Measurements from ENCODE around the gene G3BP1.
"Not testable (repeated sequence)": the region's sequence is repeated elsewhere in the genome, so short reads cannot be mapped to it uniquely, and the experiment has no call there.

G3BP1 gene

DNA sequence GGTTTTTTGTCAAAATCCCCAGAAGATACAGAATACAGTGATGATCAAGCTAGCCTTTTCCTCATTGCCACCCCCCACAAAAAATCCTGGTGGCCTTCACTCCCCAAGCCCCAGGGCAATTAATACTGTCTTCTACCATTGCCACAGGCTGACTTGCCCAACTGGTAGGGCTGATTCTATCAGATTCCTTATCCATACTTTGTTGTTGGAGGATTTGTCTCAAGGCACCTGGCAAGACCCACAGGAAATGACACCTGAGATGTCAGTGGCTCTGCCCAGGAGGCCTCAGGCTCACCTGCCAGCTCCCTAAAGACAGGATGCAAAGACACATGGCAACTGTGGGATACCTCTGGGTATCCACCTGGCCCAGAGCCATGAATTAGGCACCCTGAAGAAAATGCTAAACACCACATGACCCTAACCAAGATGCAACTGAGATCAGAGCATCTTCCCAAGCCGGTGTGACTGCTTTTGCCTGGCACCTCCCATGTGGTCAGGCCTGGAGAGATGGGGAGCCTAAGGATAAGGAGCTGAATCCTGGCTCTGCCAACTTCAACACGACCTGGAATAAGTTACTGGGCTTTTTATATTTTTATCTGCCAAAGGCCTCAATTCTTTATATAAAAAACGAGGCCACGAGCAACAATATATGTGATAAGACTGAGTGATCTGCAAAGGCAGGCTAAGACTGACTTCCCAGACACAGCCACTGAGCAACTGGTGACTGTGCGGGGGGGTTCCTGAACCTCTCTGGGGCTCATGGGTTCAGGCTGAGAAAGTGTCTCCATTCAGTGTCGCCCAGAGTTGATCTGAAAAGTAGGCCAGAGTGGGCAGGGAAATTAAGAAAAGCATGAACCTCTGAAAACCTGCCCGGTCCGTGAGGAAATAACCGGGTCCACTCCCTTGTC is 14.3 kb upstream of the G3BP1 start:
- DNase-seq = no peak

DNA sequence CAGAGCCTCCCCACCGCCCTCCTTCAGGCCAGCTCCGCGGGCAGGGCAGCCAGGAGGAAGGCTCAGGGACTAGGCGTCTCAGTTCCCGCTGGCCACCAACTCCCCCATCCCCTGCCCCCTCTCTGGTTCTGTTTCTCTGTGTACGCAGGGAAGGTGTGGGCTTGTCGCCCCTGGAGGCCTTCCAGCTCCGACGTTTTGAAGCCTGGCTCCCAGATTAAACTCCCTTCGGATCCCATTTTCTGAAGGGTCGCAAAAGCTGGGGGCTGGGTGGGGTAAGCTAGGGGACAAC is 13.7 kb upstream of the G3BP1 start:
- DNase-seq = no peak

DNA sequence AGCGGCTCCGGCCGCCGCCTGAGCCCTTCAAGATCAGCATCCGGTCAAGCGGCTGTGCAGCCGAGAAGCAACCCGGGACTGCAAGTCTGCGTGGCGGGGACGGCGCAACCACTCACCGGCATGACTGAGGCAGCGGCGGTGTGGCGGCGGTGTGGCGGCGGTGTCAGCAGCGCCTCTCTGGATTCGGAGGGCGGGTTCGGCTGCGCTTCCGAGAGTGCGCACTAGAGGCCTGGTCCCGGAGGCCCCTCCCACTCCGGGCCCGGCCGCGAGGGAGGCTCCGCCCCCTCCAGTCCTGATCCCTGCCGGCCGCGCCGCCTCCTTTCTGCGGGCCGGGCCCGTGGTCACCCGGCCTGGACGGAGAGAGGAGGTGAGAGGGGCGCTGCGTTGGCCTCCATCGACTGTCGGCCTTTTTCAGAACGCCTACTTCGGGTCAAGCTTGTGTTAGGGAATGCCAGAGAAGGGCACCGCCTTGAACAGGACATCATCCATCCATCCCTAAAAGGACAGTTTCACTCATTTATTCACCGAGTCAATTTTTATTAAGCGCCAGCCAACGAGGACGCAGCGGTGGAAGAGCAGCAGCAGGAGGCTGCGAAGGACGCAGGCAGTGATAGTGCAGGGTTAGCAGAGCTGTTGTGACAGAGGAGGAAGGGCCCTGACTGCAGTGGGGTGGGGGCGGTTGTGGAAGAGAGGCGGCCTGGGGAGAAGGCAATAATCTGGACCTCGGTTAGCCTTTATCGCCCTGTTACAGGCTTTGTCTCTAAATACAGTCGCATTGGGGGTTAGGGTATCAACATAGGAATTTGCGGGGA is 13.1 kb upstream of the G3BP1 start, which contains the start of gene ATOX1:
TSS of gene ATOX1 (minus strand) at position 202 of the 812 bp plus-strand sequence. CDS start at position 122, 80 bp downstream.
- peak; percentile 77 for DNase-seq

DNA sequence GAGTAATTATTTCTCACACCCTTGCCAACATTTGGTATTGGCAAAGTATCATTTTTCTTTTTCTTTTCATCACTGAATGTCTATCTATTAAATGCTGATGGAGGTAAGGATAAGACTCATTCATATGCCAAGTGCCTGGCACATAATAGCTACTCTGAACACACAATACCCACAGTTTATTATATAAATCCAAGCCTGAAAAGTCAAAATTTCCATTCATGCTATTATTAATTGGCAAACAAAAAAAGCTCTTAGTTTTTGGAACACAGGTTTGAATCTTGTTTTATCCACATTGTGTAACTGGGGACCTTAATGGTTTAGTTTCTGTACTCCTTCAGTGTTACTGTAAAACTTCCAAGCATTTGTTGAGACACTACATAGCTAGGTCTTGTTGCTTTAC is 7.0 kb upstream of the G3BP1 start:
- DNase-seq = no peak

DNA sequence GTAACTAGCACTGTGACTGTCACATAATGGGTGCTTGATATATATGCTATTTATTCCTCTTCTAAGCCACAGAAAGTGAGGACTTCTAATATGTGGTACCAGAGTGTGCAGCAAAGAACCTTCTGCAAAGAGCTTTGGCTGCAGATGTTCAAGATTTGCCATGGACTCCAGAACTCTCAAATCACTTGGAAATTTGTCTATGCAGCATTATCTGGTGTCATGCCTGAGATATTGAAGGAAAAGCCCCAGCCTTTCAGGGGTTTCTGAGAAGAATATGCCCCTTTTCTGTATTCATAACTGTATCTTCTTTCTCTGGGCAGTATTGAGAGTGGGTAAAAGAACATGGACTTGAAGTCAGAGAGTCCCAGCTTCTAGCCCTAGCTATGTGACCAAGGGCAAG is 4.8 kb upstream of the G3BP1 start:
- no peak for DNase-seq

DNA sequence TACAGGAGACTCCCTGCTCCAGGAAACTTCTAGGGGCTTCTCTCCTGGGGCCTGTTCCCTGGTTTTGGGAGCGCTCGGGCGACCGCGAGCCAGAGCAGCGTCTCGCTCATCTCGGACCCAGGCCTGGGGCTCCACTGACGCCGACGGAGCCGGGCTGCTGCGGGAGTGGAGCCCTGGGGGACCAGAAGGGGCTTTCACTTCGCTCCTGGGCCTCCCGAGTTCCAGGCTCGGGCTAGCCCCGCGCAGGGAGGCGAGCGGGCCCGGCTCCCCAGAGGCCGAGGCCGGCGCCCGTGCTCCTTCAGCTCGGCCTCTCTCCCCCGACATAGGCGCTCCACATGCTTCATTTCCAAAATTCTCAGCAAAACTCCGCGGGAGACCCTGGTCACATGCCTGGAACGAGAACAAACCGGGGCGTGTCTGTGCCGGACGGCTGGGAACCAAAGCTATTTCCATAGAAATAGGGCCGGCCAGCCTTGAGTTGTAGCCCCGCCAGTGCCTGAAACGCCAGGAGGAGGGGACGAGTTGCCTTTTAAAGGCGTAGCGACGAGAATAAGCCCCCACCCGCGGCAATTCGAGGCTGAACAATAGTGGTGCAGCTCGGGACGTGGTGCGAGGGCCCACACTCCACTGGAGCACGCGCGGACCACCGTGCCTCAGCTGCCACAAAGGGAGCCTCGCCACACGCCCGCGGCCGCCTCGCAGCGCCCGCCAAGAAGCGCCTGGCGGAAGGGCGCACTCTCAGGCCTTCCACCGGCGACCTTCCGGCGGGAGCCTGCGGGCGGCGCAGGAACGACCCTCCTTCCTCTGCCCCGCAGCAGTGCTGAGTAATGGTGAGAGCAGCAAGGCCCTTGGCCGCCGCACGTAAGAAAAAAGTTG is 1.1 kb upstream of the G3BP1 start:
- DNase-seq = peak; percentile 80

DNA sequence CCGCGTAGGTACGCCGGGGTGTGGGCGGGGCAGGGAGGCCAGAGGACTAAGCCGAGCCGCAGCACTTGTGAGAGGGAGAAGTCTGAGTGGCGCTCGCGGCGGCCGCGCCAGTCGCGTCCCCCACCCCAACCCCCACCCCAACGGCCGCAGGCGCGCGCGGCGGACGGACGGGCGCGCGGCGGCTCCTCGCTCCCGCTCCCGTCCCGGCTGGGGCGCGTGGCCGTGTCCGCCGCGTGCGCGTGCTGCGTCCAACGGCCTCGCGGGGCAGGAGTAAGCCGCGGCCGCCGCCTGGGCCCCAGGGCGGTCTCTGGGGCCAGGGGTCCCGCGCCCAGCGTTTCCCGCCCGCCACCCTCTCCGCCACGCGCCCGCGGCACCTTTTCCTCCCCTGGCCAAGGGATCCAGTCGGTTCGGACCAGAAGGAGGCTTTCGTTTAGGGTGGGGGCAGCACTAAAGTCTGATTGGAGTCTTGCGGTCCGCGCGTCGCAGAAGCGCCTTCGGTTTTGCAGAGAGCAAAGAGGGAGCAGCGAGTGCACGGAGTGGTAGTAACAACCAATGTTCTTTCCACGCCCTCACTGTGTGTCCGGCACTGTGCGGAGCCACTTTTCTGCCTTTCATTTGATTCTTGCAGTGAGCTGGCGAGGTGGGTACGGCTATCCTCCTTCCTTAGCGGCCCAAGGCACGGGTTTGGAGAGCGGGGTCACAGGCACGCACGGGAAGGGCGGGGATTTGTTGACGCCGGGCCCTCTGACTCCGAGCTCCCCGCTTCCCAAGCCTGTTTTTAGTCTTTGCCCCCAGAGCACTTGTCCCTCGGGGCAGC is 483 bp downstream of the G3BP1 start:
- DNase-seq = no peak

DNA sequence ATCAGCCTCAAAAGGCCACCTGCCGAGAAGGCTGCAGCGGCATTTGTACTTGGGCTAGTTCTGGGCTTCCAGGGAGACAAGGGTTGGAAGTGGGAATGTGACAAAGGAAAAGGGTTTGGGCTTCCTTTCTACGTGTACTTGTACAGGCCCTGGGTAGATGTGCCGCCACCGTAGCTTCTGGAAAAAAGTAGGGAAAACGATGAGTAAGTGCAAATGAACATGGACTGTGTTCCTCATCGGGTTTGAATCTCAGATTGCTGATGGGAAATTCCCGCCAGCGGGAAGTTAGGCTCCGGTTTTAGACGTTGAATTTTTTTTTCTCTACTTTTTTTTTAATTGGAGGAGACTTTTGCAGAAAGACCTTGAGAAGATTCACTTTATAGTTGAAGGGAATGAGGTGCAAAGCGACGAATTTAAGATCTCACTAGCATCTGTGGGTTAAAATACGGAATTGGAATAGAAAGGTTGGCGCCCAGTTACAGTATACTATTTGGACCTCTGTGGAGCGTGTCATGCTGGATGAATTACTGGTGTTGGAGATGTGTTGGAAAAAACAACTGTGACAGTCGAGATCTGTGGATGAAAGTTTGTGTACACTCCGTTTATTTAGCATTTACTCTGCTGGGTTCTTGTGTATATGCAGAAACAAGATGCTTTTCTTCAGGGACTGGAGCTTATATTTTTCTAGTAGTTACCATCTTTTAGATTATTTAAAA is 1.2 kb downstream of the G3BP1 start:
- DNase-seq = no peak

DNA sequence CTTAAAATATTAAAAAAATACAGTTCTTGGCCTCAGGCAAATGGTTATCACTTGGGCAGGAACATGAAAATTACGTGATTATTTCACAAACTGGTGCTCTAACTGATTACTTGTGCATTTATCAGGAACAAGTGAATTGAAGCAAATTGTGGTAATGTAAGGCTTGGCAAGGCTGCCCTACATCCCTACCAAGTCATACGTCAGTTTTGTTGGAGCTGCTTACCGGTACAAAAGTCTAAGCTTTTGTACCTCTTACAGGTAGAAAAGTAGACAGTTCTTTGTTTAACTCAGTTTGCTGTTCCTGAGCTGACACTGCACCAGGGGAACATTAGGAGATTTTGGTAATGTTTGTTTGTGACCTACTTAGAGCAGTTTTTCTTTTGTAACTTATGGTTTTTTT is 2.2 kb downstream of the G3BP1 start:
- DNase-seq = no peak

DNA sequence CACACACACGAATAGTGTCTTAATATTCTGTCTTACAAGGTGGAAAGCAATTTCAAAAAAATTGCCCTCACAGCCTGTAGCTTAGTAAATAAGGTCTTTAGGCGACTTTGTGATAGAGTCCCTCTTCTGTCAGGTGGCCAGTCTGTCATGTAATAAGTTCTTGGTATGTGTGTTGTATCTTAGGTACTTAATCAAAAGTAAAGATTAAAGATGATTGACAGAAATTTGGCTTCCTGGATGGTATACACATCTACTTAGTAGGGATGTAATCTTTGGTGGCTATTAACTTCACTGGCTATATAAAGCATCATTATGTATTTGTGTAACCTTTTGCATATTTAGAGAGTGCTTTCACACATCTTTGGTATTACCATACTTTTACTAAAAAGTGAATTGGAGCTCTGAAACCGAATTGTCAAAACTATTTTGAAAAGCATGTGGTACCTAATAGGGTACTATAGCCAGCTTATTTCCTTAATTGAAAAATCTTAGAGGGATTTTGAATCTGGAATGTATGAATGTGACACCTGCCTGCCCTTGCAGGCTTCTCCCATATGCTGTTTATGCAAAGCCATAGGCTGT is 3.4 kb downstream of the G3BP1 start:
- DNase-seq = no peak

DNA sequence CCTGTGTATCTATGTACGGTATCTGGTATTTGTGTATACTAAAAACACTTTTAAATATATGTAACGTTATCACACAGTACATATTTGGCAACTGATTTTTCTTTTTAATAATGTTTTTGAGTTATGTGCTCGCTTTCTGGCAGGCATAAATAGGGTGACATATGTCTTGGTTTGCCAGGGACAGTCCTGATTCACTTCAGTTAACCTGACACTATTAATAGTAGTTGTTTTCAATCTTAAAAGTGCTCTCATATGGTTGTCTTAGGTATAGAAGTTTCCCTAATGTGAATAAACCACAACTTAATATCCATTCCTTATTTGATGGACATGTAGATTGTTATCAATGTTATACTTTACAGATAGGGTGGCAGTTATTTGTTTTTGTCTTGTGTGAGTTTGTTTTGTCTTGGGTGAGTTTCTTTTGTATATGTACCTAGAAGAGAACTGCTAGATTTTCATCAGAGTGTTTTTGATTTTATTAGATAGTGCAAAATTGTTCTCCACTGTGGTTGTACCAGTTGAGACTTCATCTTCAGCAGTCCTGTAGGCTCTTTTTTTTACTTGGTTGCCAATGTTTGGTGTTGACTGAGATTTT is 7.9 kb downstream of the G3BP1 start:
- no peak for DNase-seq

DNA sequence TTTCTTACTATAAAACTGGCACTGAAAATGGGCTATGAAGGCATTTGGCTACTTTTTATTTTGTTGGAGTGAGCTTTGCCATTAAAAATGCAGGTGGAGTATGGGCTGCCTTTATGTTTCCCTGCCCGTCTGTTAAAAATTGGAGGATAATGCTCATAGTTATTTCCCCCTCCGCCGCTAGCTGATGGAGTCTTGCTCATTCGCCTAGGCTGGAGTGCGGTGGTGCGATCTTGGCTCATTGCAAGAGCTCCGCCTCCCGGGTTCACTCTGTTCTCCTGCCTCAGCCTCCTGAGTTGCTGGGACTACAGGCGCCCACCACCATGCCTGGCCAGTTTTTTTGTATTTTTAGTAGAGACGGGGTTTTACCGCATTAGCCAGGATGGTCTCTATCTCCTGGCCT is 8.6 kb downstream of the G3BP1 start:
- no peak for DNase-seq

DNA sequence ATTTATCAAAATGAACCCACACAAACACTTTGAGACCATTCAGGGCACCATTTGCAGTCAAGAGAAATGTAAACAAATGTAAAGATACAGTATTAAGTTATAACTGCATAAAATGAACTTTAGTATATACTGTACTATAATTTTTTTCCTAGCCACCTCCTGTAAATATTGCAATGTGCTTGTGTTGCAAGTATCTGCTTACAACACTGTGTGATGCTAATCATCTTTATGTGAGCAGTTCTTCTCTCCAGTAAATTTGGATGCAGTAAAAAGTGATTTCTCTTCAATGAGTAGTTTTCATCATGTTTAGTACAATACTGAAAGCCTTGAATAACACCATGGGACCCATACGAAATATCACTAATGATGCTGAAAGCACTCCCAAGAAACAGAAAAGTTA is 9.4 kb downstream of the G3BP1 start:
- DNase-seq = no peak

DNA sequence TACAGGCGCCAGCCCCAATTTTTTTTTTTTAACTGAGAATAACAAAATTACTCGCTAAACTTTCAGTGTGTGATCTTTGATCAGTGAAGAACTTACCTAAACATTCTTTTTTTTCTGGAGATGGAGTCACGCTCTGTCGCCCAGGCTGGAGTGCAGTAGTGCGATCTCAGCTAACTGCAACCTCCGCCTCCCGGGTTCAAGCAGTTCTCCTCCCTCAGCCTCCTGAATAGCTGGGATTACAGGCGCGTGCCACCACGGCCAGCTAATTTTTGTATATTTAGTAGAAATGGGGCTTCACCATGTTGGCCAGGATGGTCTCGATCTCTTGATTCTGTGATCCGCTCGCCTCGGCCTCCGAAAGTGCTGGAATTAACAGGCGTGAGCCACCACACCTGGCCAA is 11.9 kb downstream of the G3BP1 start:
- not testable (repeated sequence) for DNase-seq

DNA sequence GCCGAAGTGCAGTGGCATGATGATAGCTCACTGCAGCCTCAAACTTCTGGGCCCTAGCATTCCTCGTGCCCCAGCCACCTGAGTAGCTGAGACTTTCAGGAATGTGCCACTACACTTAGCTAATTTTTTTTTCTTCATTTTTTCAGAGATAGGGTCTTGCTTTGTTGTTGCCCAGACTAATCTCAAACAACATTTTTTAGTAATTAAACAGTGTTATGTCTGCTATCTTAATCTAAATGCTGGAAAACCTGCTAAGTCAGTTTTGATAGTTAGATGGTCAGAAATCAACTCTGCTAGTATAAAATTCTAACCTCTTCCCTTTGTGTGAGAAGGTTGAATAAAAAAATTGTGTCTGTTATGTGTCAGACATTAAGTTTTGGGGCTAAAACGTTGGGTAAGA is 12.4 kb downstream of the G3BP1 start:
- no peak for DNase-seq

DNA sequence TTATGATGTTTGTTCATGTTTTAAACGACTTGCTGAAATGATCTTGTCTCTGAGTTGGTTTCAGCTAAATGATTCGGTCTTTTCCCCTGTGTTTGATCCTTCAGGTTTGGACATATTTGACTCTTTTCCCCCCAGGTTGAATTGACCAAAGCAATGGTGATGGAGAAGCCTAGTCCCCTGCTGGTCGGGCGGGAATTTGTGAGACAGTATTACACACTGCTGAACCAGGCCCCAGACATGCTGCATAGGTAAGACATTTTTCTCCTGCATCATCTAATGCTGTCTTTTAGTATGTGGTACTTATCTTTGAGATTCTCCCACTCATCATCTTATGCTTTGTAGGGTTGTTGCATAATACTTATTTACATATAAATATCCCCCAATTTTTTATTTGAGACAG is 14.7 kb downstream of the G3BP1 start:
- DNase-seq = no peak

DNA sequence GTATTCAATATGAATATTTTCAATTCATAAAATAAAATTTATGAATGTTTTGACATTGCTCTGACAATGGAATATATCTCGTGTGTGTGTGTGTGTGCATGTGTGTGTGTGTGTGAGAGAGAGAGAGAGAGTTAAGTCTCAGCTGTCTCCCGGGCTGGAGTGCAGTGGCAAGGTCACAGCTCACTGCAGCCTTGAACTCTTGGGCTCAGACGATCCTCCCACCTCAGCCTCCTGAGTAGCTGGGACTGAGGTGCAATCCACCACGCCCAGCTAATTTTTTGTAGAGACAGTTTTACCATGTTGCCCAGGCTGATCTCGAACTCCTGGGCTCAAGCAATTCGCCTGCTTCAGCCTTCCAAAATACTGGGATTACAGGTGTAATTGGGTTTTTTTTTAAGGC is 16.1 kb downstream of the G3BP1 start:
- no peak for DNase-seq

DNA sequence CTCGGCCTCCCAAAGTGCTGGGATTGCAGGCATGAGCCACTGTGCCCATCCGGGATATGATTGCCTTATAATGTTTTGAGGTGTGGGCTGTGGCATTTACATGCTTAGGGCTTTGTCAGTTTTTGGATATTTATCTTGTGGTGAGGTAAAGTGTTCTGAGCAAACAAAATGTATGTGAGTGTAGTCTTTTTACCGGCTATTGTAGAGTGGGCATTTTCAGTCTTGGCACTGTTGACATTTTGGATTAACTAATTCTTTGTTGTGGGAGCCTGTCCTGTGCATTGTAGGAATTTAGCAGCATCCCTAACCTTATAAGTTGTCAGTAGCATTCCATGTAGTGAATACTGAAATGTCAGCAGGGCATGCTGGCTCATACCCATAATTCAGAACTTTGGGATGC is 21.6 kb downstream of the G3BP1 start:
- DNase-seq = no peak

DNA sequence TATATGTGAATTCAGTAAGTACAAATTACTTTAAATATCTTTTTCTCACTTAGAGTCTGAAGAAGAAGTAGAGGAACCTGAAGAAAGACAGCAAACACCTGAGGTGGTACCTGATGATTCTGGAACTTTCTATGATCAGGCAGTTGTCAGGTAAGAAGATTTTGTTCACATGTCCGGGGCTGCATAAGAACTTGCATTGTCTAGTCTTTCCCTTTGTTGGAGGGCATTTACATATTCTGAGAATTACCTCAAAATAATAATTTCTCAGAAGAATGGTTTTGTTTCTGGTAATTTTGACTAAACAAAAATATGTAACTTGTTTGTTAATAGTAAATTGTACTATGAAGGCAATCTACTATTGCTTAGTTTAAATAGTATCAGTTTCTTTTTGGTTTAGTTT is 23.7 kb downstream of the G3BP1 start:
- DNase-seq = no peak

DNA sequence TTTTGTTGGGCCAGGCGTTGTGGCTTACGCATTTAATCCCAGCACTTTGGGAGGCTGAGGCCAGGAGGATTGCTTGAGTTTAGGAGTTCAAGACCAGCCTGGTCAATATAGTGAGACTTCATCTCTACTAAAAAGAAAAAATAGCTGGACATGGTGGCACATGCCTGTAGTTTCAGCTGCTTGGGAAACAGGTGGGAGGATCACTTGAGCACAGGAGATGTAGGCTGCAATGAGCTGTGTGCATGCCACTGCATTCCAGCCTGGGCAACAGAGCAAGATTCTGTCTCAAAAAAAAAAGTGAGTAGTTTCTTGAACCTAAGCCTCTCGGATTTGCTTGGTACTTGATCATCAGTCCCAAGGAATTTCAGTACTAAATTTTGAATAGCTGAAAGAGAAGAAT is 26.9 kb downstream of the G3BP1 start:
- DNase-seq = no peak

DNA sequence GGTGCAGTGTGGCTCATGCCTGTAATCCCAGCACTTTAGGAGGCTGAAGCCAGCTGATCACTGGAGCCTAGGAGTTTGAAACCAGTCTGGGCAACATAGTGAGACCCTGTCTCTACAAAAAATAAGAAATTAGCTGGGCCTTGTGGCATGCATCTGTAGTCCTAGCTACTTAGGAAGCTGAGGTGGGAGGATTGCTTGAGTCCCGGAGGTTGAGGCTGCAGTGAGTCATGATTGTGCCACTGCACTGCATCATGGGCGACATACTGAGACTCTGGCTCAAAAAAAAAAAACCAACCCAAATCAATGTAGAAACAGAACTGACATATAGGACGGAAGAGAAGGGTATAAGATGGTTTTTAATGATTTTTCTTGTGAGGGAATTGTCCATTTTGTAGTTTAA is 27.7 kb downstream of the G3BP1 start:
- DNase-seq = no peak
